ENCODE measurements around the gene ISG20L2.

The ISG20L2 gene

DNA sequence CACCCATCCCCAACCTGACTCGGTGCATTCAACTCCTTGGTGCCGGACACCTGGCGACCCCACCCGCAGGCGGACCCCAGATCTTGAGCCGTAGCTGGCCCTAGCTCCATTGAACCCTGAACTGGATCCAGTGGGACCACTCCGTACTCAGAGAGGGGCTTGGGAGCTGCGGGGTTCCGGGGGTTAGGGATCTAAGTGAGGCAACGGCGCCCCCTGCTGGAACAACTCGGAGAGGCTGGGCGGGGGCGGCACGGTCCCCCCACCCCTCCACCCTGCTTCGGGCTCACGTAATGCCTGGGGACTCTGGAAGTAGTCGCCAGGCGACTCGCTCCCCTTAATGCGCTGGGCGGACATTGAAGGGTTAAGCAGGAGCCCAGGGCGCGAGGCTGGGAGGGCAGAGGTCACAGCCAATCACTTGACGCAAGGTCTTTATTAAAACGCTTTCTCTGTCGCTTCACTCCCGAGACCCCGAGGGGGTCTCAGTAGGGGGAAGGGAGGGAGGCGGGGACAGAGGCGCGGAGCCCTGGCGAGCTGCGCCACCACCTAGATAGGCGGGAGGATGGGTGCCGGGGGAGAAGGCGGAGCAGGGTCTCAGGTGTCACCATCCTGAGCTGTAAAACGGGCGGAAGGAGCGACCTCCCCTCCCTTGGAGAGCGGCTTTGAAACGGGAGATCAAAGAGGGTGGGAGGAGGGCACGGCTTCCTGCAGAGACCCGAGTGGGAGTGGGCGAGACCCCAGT, 22.5 kb downstream of the ISG20L2 start:
- H3K4me3 ChIP-seq (replicated peaks in 1 of 2; ENCODE audit: low read depth in 2 of 2, low read length in 2 of 2), result peak overlapping the region; percentile 36 to 42
- DNase-seq (ENCODE audit: low read depth in 2 of 2), result peak; percentile 40 to 59
- TF ChIP-seq, protein P1, sequence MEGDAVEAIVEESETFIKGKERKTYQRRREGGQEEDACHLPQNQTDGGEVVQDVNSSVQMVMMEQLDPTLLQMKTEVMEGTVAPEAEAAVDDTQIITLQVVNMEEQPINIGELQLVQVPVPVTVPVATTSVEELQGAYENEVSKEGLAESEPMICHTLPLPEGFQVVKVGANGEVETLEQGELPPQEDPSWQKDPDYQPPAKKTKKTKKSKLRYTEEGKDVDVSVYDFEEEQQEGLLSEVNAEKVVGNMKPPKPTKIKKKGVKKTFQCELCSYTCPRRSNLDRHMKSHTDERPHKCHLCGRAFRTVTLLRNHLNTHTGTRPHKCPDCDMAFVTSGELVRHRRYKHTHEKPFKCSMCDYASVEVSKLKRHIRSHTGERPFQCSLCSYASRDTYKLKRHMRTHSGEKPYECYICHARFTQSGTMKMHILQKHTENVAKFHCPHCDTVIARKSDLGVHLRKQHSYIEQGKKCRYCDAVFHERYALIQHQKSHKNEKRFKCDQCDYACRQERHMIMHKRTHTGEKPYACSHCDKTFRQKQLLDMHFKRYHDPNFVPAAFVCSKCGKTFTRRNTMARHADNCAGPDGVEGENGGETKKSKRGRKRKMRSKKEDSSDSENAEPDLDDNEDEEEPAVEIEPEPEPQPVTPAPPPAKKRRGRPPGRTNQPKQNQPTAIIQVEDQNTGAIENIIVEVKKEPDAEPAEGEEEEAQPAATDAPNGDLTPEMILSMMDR (IDR thresholded peaks at IDR 0.05; ENCODE audit: low read depth, low read length), result peak; percentile 83

DNA sequence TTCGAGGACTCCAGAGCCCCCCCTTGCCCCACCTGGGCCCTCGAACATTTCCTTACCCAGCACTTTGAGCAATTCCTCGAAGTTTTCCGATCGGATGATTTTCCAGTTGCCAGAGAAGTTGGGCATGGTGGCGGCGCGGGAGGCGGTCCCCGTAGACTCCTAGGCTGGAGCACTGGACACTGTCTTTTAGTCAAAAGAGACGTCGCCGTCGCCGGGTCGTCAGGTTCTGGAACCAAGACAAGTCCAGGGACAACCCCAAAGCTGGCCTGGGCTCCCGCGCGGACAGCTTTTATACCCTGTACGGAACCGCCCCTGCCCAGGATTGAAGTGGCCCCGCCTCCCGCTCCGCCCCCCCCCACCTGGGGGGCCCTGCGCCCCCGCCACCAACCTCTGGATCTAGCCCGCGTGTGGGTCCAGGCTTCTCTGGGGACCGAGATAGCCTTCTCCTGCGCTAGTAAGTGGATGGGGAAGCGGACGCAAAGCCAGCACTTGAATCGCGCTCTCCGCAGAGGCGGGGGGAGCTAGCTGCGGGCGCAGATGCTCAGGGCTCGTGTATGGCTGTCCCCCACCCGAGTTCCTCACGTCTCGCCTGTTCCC, 23.1 kb downstream of the ISG20L2 start, which contains the start of gene CRABP2:
Gene CRABP2 (minus strand): TSS at position 263 of the 597 bp plus-strand sequence. CDS start 137 bp downstream, at position 126.
- peak within 1 kb of the TSS; percentile 36 to 42 for H3K4me3 ChIP-seq (replicated peaks in 1 of 2; ENCODE audit: low read depth in 2 of 2, low read length in 2 of 2)
- no peak for DNase-seq (ENCODE audit: low read depth in 2 of 2)
- TF ChIP-seq, protein P1 (IDR thresholded peaks at IDR 0.05; ENCODE audit: low read depth, low read length), result no peak

DNA sequence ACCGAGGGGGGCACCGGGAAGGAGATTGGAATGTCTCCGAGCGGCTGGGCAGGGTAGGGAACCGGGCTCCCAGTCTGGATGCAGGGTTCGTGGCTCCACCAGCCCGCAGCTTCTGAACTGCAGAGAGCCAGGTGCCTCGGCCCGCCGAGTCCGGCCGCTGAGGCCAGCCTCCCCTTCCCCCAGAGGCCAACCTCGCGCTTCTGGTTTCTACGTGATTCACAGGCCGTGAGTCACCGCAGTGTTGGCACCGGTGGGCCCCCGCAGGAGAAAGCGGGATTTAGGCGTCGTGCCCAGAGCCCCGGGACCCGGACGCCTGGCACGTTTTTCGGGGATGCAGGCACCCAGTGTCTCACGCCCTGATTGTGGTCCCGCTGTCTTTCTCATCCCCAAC, 23.6 kb downstream of the ISG20L2 start:
- TF ChIP-seq, protein P1 (IDR thresholded peaks at IDR 0.05; ENCODE audit: low read depth, low read length), result no peak
- DNase-seq (ENCODE audit: low read depth in 2 of 2), result peak; percentile 64 to 67
- peak overlapping the region; percentile 21 to 42 for H3K4me3 ChIP-seq (replicated peaks in 1 of 2; ENCODE audit: low read depth in 2 of 2, low read length in 2 of 2)

DNA sequence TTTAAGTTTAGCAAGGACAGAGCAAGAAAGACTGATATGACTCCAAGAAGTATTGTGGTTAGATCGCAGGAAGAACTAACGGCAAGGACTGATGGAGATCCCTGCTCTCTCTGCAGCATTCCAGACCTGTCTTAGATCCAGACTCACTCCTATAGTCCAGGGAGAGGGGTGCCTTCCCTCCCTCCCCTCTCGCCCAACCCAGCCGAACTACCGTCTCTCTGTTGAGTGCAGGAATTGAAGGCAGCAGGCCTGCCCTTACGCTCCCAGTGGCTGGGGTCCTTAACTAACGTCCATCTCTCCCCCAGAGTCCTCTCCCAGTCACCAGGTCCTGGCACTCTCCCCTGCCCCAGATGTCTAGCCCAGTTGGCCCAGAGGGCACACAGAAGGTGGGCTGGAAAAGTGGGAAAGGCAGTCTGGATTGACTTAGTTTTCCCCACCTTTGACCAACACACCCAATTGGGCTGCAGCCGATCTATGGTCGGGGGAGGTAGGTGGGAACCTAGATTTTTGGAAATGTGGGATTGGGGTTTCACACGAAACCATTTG, 24.3 kb downstream of the ISG20L2 start:
- peak overlapping the region in 1 of 2 donors; percentile 42 for H3K4me3 ChIP-seq (replicated peaks in 1 of 2; ENCODE audit: low read depth in 2 of 2, low read length in 2 of 2)

DNA sequence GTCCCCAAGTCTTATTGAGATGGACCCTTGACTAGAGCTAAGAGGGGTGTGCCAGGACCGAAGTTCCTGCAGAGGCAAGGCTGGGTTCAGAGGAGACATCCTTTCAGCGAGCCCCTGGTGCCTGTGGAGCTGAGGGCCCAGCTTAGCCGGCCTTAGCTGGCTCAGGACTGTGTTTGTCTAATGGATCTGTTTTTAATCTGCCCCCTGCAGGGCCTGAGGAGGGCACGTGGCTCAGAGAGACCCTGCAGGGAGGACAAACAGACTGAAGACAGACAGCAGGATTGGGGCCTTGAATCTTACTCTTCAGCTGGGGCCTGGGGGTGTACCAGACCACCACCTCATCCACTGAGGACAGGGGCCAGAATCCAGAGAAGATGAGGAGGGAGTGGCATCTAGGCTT, 24.8 kb downstream of the ISG20L2 start:
- DNase-seq (ENCODE audit: low read depth in 2 of 2), result no peak
- TF ChIP-seq, protein P1 (IDR thresholded peaks at IDR 0.05; ENCODE audit: low read depth, low read length), result no peak
- peak overlapping the region in 1 of 2 donors; percentile 5 for H3K4me3 ChIP-seq (replicated peaks in 1 of 2; ENCODE audit: low read depth in 2 of 2, low read length in 2 of 2)

More for the DNA sequence above, 24.3 kb downstream of the ISG20L2 start:
- DNase-seq (ENCODE audit: low read depth in 2 of 2), result no peak
- TF ChIP-seq, protein P1 (IDR thresholded peaks at IDR 0.05; ENCODE audit: low read depth, low read length), result no peak

DNA sequence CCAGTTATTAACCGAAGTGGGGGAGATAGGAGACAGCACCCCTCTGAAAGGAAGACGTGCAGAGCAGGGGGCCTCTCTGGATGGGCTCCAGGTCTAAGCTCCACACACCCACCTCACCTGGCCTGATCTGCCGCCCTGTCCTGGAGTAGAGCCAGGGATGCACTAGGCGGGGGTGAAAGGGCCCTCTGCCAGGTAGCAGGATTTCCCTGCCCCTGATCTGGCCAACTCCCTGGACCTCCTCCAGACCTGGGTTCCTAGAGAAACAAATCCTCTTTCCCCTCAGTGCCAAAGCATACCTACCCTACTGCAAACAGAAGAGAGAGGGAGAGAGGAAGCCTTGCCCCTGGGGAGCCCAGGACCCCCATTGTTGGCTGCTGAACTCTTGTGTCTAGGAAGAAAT, 25.2 kb downstream of the ISG20L2 start:
- TF ChIP-seq, protein P1 (IDR thresholded peaks at IDR 0.05; ENCODE audit: low read depth, low read length), result no peak

More for the DNA sequence above, 25.2 kb downstream of the ISG20L2 start:
- no peak overlapping the region for H3K4me3 ChIP-seq (replicated peaks in 1 of 2; ENCODE audit: low read depth in 2 of 2, low read length in 2 of 2)
- DNase-seq (ENCODE audit: low read depth in 2 of 2), result no peak

All from cardiac fibroblast (primary cell).